NOMO-1 treated with dmso at 0.1 percent for 144 hours (cell line): ENCODE data around the gene LSR.

Source experiments
- DNase-seq: peaks from one replicate; lab custom pipeline; 2025; ENCODE audit not compliant: unreplicated experiment; lab: John Stamatoyannopoulos, UW

LSR gene

GRCh38 chr19:35298561-35298972, 49.8 kb downstream of the LSR start:
- no peak for DNase-seq

DNA sequence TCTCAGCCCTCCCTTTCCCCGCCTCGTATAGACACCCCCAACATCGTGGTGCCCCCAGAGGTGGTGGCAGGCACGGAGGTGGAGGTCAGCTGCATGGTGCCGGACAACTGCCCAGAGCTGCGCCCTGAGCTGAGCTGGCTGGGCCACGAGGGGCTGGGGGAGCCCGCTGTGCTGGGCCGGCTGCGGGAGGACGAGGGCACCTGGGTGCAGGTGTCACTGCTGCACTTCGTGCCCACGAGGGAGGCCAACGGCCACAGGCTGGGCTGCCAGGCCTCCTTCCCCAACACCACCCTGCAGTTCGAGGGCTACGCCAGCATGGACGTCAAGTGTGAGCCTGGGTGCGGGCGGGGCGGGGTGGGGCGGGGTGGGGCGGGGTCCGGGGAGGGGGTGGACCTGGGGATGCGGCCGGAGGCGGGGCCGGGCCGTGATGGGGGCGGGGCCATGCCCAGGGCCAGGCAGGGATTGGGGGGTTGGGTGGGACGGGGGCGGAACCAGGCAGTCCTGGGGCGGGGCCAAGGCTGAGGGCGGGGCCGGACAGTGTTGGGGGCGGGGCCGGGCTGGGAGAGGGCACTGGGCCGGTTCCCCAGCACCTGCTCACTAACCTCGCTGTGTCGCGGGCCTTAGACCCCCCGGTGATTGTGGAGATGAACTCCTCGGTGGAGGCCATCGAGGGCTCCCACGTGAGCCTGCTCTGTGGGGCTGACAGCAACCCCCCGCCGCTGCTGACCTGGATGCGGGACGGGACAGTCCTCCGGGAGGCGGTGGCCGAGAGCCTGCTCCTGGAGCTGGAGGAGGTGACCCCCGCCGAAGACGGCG, 50.9 kb downstream of the LSR start:
- no peak for DNase-seq

GRCh38 chr19:35300339-35300649, 51.5 kb downstream of the LSR start:
- no peak for DNase-seq

GRCh38 chr19:35301961-35302360, 53.2 kb downstream of the LSR start:
- DNase-seq, result no peak

DNA sequence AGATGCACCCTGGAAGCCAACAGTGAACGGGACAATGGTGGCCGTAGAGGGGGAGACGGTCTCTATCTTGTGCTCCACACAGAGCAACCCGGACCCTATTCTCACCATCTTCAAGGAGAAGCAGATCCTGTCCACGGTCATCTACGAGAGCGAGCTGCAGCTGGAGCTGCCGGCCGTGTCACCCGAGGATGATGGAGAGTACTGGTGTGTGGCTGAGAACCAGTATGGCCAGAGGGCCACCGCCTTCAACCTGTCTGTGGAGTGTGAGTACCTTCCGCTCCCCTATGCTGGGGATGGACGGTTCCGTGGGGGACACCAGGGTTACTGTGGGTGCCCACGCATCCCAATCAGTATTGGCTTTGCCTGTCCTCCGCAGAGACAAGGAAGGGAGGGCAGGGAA, 53.6 kb downstream of the LSR start:
- no peak for DNase-seq

DNA sequence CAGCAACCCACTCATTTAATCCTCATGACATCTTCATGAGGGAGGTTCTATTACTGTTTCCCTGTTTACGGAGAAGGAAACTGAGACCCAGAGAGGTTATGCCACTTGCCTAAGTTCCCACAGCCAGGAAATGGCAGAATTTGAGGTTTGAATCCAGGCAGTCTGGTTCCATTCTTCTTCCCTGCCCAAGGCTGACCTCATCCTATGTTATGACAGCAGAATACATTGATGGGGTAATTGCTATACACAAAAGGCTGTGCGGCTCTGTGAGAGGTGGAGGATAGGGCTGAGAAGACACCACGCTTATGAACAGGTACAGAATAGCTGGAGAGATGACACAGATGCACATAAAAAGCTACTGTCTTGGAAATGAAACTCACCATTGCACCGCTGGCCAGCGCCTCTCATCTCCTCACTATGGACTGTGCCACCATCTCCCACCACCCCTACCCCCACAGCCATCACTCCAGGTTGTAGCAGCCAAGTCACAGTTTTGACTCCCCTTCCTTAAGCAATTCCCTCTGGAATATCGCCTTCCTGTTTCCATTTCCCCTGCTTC, 54.6 kb downstream of the LSR start:
- no peak for DNase-seq

DNA sequence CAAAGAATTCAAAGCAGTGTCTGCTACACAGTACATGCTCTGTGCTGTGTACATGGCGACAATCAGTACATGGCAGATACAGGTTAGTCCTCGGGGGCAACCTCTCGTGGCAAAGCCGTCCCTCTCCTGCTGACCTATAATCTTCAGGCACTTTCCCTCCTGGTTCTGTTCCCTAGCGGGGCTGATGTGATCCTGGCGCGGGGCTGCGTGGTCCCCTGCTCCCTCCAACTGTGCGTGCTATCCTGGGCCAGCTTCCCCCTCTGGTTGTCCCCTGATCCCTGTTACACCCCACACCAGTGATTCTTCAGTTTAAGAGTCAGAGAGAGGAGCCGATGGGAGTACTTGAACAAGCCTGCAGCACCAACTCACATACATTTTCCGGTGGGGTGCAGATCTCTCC, 55.2 kb downstream of the LSR start:
- DNase-seq, result no peak

DNA sequence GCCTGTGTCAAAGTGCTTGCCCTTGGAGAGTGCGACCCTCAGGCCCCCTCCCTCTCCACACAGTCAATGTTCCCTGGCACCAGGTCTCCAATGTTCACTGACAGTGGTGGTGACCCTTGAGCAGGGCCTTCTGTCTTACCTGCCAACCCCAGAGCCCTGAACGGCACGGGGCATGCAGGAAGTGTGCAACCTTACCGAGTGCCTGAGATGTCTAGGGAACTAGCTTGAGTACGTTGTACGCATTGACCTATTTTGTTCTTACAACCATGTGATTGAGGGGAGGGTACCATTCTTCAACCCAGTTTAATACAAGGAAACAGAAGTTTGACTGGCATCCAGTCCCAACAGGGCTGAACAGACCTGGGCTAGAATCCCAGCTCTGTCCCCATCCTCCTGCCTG, 56.4 kb downstream of the LSR start:
- no peak for DNase-seq

DNA sequence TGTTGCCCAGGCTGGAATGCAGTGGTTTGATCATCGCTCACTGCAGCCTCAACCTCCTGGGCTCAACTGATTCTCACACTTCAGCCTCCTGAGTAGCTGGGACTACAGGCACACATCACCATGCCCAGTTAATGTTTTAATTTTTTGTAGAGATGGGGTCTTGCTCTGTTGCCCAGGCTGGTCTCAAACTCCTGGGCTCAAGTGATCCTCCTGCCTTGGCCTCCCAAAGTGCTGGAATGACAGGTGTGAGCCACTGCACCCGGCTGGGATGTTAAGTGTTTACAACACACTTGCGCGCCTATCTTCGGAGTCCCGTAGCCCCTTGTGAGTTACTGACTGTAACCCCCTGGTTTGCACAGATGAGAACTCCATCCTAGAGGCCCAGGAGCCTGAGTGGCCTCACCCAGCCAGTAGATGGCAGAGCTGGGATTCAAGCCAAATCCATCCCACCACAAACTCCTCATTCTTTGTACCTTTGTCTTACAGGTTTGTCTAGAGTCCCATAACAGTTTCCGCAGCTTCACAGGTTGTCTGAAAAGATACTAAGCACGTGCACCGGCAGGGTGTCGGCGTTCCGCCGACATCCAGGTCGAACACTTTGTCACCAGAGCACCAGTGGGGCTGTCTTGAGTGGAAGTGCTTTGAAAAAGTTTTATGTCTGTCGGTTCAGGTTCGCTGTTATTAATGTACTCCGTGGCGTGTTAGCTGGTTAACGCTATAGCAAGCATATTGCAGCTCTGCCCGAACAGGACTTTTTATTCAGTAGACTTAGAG, 57.9 kb downstream of the LSR start:
- no peak for DNase-seq

- no peak for DNase-seq
Observed at GRCh38 chr19:35307931-35308330, 59.1 kb downstream of the LSR start.

DNA sequence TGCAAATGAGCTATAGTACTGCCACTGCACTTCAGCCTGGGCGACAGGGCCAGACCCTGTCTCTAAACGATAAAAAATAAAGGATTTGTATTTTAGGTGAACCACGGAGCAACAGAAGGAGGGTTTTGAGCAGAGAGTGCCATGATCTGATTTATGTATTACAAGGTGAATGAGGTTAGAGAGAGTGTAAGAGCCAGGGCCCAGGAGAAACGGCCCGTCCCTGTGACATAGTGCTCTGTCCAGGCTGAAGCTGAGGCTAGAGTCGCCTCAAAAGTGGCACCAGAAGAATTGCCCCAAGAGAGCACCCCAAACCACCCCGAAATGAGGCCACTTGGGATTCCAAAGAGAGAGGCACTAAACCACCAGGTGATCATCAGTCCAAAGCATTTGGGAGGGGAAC, 60.1 kb downstream of the LSR start:
- DNase-seq, result no peak

DNA sequence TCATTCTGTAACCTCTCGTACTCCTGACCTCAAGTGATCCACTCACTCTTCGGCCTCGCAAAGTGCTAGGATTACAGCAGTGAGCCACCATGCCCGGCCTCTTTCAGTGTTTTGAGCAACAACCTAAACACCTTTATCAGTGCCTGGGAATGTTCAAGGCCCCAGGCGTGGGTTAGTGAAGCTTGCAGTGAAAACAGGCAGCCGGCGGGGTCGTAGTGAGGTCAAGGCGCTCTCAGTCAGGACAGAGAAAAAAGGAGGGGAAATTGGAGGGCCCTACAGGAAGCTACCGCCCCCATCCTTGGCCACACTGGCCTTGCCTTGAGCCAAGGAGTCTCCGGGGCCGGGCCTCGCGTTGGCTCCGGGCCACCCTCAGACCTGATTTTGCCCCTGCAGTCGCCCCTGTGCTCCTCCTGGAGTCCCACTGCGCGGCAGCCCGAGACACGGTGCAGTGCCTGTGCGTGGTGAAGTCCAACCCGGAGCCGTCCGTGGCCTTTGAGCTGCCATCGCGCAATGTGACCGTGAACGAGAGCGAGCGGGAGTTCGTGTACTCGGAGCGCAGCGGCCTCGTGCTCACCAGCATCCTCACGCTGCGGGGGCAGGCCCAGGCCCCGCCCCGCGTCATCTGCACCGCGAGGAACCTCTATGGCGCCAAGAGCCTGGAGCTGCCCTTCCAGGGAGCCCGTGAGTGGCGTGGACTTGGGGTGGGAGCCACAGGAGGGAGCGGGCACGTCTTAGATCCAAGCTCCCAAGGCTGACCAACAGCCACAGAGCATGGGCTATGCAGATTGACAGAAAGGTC, 60.9 kb downstream of the LSR start:
- DNase-seq, result no peak

GRCh38 chr19:35310331-35310730, 61.5 kb downstream of the LSR start:
- DNase-seq, result no peak

DNA sequence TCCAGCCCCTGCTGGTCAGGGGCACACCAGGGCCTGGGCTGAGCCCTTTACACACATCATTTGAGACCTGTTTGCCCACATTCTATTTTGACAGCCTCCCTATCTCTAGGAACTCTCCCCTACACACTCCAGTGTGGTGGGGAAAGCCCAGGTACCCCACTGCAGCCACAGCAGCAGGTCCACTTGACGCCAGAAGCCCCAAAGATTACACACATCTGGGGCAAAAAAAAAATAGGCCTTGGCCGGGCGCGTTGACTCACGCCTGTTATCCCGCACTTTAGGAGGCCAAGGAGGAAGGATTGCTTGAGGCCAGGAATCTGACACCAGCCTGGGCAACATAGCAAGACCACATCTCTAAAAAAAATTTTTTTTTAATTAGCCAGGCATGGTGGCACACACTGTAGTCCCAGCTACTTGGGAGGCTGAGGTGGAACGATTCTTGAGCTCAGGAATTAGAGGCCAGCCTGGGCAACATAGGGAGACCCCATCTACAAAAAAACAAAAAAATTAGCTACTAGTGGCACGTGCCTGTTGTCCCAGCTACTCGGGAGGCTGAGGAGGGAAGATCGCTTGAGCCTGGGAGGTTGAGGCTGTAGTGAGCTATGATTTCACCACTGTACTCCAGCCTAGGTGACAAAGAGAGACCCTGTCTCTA, 62.1 kb downstream of the LSR start:
- DNase-seq, result no peak

DNA sequence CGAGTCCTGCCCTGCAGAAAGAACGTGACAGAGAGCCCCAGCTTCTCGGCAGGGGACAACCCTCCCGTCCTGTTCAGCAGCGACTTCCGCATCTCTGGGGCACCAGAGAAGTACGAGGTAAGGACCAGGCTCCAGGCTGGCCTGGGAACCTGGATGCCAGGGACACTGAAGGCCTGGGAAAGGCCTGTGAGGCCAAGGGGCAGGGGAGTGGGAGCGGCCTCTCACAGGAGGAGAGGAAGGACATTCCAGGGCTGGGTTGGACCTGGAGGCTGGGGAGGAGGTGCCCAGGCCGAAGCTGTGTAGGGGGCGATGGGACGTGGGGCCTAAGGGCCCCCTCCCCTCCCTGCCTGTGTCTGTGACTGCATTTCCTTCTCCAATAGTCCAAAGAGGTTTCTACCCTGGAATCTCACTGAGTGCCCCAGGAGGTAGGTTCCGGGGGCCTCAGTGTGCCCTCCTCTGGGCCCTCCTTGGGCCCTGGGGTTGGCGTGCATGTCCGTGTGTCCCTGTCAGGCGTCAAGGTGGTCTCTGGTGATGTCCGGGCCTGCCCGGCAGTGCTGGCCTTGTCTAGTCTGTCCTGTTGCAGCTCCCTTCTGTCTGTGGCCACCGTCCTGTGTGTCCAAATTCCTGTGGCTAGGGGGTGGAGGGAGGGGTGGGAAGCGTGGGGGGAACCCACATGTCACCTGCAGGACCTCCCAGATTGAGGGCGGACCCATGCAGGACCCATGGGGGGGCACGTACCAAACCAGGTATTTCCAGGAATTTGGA, 63.3 kb downstream of the LSR start:
- no peak for DNase-seq

DNA sequence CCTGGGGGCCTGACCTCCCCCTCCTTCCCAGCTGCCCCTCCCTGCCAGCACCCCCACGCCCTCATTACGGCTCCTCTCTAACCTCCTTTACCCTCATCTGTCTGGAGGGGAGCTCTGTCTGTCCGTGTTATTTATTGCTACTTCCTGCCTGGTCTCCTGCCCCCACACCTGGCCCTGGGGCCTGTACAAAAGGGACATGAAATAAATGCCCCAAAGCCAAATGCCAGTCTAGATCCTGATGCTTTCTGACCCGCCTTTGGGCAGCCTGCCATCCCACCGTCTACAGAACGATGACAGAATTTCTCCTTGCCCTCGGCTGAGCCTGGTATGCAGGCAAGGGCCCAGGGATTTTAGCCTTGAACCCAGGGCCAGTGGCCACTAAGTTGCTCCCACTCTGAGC, 64.8 kb downstream of the LSR start:
- no peak for DNase-seq

GRCh38 chr19:35314031-35314430, 65.2 kb downstream of the LSR start:
- DNase-seq, result no peak

- DNase-seq, result no peak
Observed at GRCh38 chr19:35314858-35315470, 66.2 kb downstream of the LSR start.

- no peak for DNase-seq
Observed at GRCh38 chr19:35315883-35316282, 67.1 kb downstream of the LSR start.

DNA sequence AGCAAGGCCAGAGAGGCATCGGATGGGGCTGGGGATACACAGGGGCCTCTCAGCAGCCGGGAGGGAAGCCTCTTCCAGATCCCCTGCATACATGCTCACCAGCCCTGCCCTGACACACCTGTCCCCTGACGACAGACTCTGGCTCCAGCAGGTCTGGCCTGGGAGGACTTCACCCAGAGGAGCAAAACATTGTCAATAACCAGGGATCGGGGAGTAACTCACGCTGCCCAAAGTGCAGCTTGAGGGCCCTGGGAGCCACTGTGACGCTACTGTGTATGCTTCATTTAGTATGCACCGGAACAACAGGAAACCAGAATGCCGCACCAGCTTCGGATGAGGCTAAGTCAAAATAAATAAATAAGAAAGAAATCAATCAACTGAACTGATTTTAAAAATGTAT, 67.8 kb downstream of the LSR start:
- DNase-seq, result no peak
